Measurements from ENCODE around the gene MGP.

MGP gene

GRCh38 chr12:14885718-14886221, at the start of gene MGP:
Gene MGP (minus strand): TSS chr12:14885854. CDS start chr12:14885791, 63 bp downstream.
- DNase-seq (ENCODE audit: low read depth) = no peak

GRCh38 chr12:14935031-14935430, 49.4 kb upstream of the MGP start:
- DNase-seq (ENCODE audit: low read depth) = no peak

- no peak for DNase-seq (ENCODE audit: low read depth)
Measured at GRCh38 chr12:14934511-14934910, 48.9 kb upstream of the MGP start.

- DNase-seq (ENCODE audit: low read depth) = no peak
Measured at GRCh38 chr12:14931791-14932560, 46.3 kb upstream of the MGP start.

GRCh38 chr12:14931359-14931758, 45.7 kb upstream of the MGP start:
- DNase-seq (ENCODE audit: low read depth) = no peak

- DNase-seq (ENCODE audit: low read depth) = no peak
Measured at GRCh38 chr12:14930299-14930698, 44.6 kb upstream of the MGP start.

- no peak for DNase-seq (ENCODE audit: low read depth)
Measured at GRCh38 chr12:14928931-14929330, 43.3 kb upstream of the MGP start.

GRCh38 chr12:14927267-14927666, 41.6 kb upstream of the MGP start:
- DNase-seq (ENCODE audit: low read depth) = no peak

GRCh38 chr12:14924541-14924940, 38.9 kb upstream of the MGP start:
- DNase-seq (ENCODE audit: low read depth) = no peak

GRCh38 chr12:14923944-14924343, 38.3 kb upstream of the MGP start:
- no peak for DNase-seq (ENCODE audit: low read depth)

- no peak for DNase-seq (ENCODE audit: low read depth)
Measured at GRCh38 chr12:14921218-14921617, 35.6 kb upstream of the MGP start.

- DNase-seq (ENCODE audit: low read depth) = no peak
Measured at GRCh38 chr12:14920475-14921126, 34.9 kb upstream of the MGP start.

GRCh38 chr12:14919455-14919854, 33.8 kb upstream of the MGP start:
- no peak for DNase-seq (ENCODE audit: low read depth)

- no peak for DNase-seq (ENCODE audit: low read depth)
Measured at GRCh38 chr12:14915736-14916135, 30.1 kb upstream of the MGP start.

- no peak for DNase-seq (ENCODE audit: low read depth)
Measured at GRCh38 chr12:14913381-14913781, 27.7 kb upstream of the MGP start.

- DNase-seq (ENCODE audit: low read depth) = no peak
Measured at GRCh38 chr12:14911131-14911530, 25.5 kb upstream of the MGP start.

GRCh38 chr12:14910090-14910915, 24.6 kb upstream of the MGP start:
- no peak for DNase-seq (ENCODE audit: low read depth)

GRCh38 chr12:14907953-14908352, 22.3 kb upstream of the MGP start:
- no peak for DNase-seq (ENCODE audit: low read depth)

GRCh38 chr12:14906114-14906513, 20.5 kb upstream of the MGP start:
- no peak for DNase-seq (ENCODE audit: low read depth)

- no peak for DNase-seq (ENCODE audit: low read depth)
Measured at GRCh38 chr12:14905269-14906004, 19.8 kb upstream of the MGP start.

- DNase-seq (ENCODE audit: low read depth) = no peak
Measured at GRCh38 chr12:14904854-14905253, 19.2 kb upstream of the MGP start.

All from GM04503 (cell line).